ENCODE results near the gene CD300H.

- TF ChIP-seq EZH2 (IDR thresholded peaks at IDR 0.05), result no peak
- no peak for TF ChIP-seq POLR2AphosphoS5 (IDR thresholded peaks at IDR 0.05; ENCODE audit: borderline replicate concordance, low read depth, low read length)
- TF ChIP-seq FOXP2 (optimal IDR thresholded peaks at IDR 0.05; ENCODE audit: control extremely low read depth, extremely low read length, insufficient read depth), result no peak
Observed at GRCh38 chr17:74525465-74525725, 41.9 kb downstream of the CD300H start.
